Mononuclear cell (primary cell): Measurements from ENCODE around the gene GRB10. TPM values are rescaled to one million over a fixed set of nuclear protein-coding genes. Genes with fewer than 3 reads are reported as not detected.
"Not testable (repeated sequence)": the region's sequence is repeated elsewhere in the genome, so short reads cannot be mapped to it uniquely, and the experiment has no call there.

ENCODE experiments used
- H3K27me3 ChIP-seq: 2 replicates; pipeline ENCODE4 v1.6.0; 2011; ENCODE audit warnings: low read length, control low read depth; ENCODE audit not compliant: insufficient read depth
- H3K4me1 ChIP-seq: 2 replicates; pipeline ENCODE4 v1.5.1; 2011; ENCODE audit warnings: mild to moderate bottlenecking, low read length, control low read depth; ENCODE audit not compliant: insufficient read depth
- H3K4me3 ChIP-seq: 2 replicates; pipeline ENCODE4 v1.5.1; 2011; ENCODE audit warnings: mild to moderate bottlenecking, low read length, moderate library complexity
- H3K9me3 ChIP-seq: 2 replicates; pipeline ENCODE4 v1.5.1; 2011; ENCODE audit warnings: low read depth, mild to moderate bottlenecking, control low read depth, low read length
- total RNA-seq: library from RNA; depleted of rRNA; stranded (reverse); fragments of >200 nt; gene quantifications from one replicate; pipeline ENCODE4 v1.2.3, GENCODE V29; 2012

The GRB10 gene
- total RNA-seq, 1 donor = 3.7 TPM

GRCh38 chr7:50749896-50750295, 32.8 kb downstream of the GRB10 start:
- H3K4me1 ChIP-seq = no peaks in the 10 kb centered on the region
- H3K4me3 ChIP-seq = no peak overlapping the region
- no peaks in the 10 kb centered on the region for H3K27me3 ChIP-seq
- H3K9me3 ChIP-seq = no peaks in the 10 kb centered on the region

DNA sequence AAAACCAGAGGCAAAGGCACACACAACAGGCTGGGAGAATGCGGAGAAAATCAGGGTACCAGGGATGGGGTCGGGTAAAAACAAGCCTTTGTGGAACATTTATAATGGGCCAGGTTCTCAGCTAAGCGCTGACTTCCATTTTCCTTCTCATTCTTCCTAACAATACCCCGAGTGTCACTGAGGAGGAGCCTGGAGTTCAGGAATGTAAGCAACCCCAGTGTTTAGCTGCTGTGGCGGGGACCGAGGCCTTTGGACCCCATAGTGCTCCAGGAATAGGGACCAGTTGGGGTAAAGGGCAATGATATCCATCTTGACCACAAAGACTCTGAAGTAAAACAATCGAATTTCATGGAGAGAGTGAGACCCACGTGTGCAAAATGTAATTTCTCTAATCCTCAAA, 34.2 kb downstream of the GRB10 start:
- H3K27me3 ChIP-seq = no peaks in the 10 kb centered on the region
- no peaks in the 10 kb centered on the region for H3K9me3 ChIP-seq
- H3K4me3 ChIP-seq = no peak overlapping the region
- H3K4me1 ChIP-seq = no peaks in the 10 kb centered on the region

DNA sequence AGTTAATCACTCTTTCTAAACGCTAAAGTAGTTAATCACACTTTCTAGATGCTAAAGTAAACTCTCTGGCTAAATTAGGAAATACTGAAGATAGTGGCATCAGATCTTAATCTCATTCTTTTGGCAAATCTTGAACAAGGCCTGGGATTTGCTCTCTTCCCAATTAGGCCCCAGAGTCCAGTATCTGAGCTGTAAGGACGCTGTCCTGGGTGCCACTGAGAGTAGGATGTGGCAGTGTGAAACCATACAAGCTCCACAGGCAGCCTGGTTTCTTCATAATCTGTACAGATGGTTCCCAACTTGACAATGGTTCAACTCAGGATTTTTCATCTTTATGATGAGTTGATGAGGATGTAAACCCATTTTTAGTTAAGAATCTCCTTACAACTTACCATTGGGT, 36.9 kb downstream of the GRB10 start:
- no peaks in the 10 kb centered on the region for H3K9me3 ChIP-seq
- no peaks in the 10 kb centered on the region for H3K27me3 ChIP-seq
- no peaks in the 10 kb centered on the region for H3K4me1 ChIP-seq
- H3K4me3 ChIP-seq = no peak overlapping the region

DNA sequence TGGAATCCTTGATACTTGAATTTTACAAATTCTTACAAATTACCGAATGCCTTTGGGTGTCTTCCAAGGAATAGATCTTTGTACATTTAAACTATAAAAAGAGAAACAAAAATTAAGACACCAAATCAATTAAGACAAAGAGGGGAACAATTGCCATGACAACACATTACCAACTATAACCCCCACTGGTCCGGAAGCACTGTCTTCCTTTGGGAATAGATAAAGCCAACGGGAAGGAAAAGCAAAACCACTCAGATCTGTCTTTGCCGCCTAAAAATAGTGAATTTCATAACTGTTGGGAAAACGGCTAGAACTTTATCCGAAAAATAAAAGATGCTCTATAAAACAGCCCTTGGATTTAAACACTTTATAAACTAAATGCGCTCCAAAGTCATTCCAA, 37.4 kb downstream of the GRB10 start:
- H3K9me3 ChIP-seq = no peaks in the 10 kb centered on the region
- no peaks in the 10 kb centered on the region for H3K27me3 ChIP-seq
- no peaks in the 10 kb centered on the region for H3K4me1 ChIP-seq
- no peak overlapping the region for H3K4me3 ChIP-seq

- H3K9me3 ChIP-seq = no peaks in the 10 kb centered on the region
- H3K4me3 ChIP-seq = no peak overlapping the region
- no peaks in the 10 kb centered on the region for H3K27me3 ChIP-seq
- H3K4me1 ChIP-seq = peaks cover 9% of the 10 kb centered on the region
Observed at GRCh38 chr7:50743893-50744292, 38.8 kb downstream of the GRB10 start.

GRCh38 chr7:50743016-50743415, 39.7 kb downstream of the GRB10 start:
- Histone ChIP-seq H3K9me3 (no peaks in the 10 kb centered on the region), H3K4me1 (peaks cover 9% of the 10 kb centered on the region), H3K4me3 (no peak overlapping the region), H3K27me3 (no peaks in the 10 kb centered on the region)

DNA sequence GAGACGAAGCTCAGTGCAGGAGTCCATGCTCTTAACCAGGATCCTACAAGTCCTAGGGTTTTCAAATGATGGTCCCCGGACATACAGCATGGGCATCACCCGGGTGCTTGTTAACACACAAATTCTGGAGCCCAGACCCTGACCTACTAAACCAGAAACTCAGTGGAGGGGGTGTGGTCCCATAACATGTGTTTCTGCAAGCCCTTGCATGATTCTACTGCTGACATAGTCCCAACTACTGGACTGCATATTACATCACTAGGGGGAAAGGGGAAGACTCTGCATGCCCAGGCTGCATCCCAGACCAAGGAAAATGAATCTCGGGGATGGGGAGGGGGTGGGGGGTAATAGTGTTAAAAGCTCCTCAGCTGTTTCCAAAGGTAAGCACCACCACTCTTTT, 40.3 kb downstream of the GRB10 start:
- Histone ChIP-seq H3K27me3 (no peaks in the 10 kb centered on the region), H3K4me3 (no peak overlapping the region), H3K9me3 (no peaks in the 10 kb centered on the region), H3K4me1 (peaks cover 9% of the 10 kb centered on the region)

GRCh38 chr7:50739744-50740435, 42.8 kb downstream of the GRB10 start:
- no peaks in the 10 kb centered on the region for H3K27me3 ChIP-seq
- no peak overlapping the region for H3K4me3 ChIP-seq
- no peaks in the 10 kb centered on the region for H3K9me3 ChIP-seq
- H3K4me1 ChIP-seq = peaks cover 9% of the 10 kb centered on the region

DNA sequence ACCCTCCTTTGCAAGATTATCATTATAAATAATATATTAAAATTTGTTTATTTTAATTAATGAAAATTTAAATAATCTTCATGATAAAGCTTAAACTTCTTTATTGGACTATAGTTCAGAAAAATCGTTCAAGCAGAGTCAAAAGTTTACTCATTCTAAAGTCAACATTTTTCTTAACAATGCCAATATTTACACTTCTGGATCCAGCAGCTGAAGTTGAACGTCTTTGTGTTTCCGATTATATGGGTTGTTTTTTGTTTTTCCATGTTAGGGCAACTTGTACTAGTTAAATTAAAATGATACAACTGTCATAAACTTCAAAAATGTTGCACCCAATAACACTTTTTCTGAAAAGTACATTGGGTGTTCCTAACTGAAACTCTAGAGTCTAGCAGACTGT, 43.8 kb downstream of the GRB10 start:
- Histone ChIP-seq H3K4me3 (no peak overlapping the region), H3K4me1 (peaks cover 9% of the 10 kb centered on the region), H3K9me3 (no peaks in the 10 kb centered on the region), H3K27me3 (no peaks in the 10 kb centered on the region)

- H3K9me3 ChIP-seq, H3K4me3 ChIP-seq, H3K4me1 ChIP-seq, H3K27me3 ChIP-seq: not testable (repeated sequence)
Observed at GRCh38 chr7:50735836-50736235, 46.9 kb downstream of the GRB10 start.

DNA sequence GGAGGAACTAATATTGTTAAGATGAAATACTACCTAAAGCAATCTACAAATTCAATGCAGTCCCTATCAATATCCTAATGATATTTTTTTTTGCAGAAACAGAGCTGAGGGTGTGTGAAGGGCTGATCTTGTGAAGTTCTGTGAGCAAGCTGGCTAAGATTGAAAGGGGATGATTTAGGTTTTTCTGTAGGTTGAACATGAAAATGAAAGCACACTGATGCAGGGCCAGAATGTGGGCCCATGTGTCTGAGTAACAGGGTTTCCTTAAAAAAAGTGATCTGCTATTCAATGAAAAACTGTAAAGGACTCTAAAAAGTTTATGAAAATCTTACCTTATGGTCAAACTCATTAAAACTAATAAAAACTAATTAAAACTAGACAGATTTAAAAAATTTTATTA, 47.4 kb downstream of the GRB10 start:
- no peaks in the 10 kb centered on the region for H3K9me3 ChIP-seq
- H3K4me3 ChIP-seq = no peak overlapping the region
- H3K27me3 ChIP-seq = no peaks in the 10 kb centered on the region
- H3K4me1 ChIP-seq = peaks cover 9% of the 10 kb centered on the region

DNA sequence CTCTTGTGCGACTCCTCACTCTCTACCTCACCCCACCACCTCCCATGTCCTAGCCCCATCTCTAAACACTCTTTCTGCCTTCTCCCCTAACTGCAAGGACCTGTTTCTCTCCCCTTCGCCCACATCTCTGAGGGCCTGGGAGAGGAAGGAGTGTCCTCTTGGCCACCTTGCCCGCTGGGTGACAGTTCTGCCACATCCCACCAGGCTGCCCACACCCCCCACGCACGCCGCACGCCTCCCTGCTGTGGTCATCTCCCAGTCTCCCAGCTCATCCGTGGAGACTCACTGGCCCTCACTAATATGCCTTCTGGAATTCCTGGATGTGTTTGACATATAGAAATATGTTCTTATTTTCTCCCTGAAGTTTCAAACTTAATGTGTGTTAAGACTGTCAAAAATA, 48.5 kb downstream of the GRB10 start:
- Histone ChIP-seq H3K9me3 (no peaks in the 10 kb centered on the region), H3K27me3 (no peaks in the 10 kb centered on the region), H3K4me3 (no peak overlapping the region)

DNA sequence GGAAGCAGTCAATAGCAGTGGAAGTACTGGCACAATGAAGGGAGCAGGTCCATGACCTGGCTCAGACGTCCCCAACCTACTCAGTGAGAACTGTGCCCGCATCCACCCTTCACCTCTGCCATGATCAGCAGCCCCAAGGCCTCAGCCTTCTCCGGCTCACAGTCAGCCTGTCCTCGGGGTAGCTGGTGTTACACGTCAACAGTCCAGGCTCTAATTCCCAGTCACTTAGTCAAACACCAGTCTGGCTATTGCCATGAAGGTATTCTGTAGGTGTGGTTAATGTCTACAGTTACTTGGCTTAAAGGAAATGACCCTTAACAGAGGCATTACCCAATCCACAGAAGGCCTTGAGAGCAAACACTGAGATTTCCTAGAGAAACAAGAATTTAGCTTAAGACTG, 49.1 kb downstream of the GRB10 start:
- Histone ChIP-seq H3K9me3 (no peaks in the 10 kb centered on the region), H3K27me3 (no peaks in the 10 kb centered on the region)

More for the DNA sequence above, 48.5 kb downstream of the GRB10 start:
- H3K4me1 ChIP-seq = no peaks in the 10 kb centered on the region

GRCh38 chr7:50731703-50732582, 50.8 kb downstream of the GRB10 start:
- Histone ChIP-seq H3K9me3 (no peaks in the 10 kb centered on the region), H3K4me3 (no peak overlapping the region), H3K27me3 (no peaks in the 10 kb centered on the region), H3K4me1 (no peaks in the 10 kb centered on the region)

More for the DNA sequence above, 49.1 kb downstream of the GRB10 start:
- no peaks in the 10 kb centered on the region for H3K4me1 ChIP-seq
- no peak overlapping the region for H3K4me3 ChIP-seq

DNA sequence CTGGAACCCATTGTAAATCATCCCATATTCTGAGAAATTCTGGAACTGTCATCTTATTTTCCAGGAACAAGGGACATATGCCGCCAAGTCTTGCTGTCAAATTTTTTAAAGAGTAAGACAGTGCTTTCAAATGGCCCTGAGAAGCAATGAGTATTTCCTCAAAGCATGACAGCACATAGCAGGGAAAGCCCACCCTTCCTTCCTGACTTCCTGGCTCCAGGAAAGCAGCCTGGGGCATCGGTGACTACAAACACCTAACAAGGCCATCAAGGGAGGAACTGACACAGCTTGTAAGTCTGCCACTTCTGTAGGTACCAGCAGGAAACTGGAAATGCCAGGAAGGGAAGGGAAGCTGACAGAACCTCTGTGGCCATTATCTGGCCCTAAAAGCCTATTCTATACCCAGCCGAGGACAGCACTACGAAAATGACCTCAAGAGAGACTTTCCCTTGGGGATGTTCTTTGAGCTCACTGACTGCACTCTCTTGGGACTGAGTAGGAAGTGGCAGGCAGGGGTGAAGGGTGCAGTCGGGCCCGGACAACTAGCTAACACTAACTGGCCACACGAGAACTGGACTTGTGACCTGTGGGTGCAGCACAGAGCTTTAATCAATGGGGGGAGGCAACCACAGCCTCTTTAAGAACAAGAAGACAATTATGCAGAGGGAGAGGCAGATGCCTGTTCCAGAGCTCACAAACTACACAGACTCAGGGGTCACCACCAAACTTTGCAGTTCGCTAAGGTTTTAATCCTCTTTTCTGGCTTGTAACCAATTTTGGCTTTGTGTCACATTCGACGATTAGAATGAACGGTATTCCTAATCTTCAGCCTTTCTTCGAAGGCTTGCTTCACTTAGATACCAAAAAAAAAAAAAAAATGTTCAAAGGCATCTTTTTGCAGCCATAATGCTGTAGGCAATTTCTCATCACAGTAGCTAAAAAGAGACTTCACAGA, 52.0 kb downstream of the GRB10 start:
- H3K9me3 ChIP-seq = no peaks in the 10 kb centered on the region
- no peak overlapping the region for H3K4me3 ChIP-seq
- H3K4me1 ChIP-seq = no peaks in the 10 kb centered on the region
- no peaks in the 10 kb centered on the region for H3K27me3 ChIP-seq
